ENCODE data around the gene MRPS35. TPM values are rescaled to one million over a fixed set of nuclear protein-coding genes. Genes with fewer than 3 reads are reported as not detected.
A peak's percentile ranks its signal among the peaks of the same experiment; 100 is the strongest.
"Not testable (repeated sequence)": the region's sequence is repeated elsewhere in the genome, so short reads cannot be mapped to it uniquely, and the experiment has no call there.

The MRPS35 gene
- total RNA-seq, 1 donor = 55.7 TPM

DNA sequence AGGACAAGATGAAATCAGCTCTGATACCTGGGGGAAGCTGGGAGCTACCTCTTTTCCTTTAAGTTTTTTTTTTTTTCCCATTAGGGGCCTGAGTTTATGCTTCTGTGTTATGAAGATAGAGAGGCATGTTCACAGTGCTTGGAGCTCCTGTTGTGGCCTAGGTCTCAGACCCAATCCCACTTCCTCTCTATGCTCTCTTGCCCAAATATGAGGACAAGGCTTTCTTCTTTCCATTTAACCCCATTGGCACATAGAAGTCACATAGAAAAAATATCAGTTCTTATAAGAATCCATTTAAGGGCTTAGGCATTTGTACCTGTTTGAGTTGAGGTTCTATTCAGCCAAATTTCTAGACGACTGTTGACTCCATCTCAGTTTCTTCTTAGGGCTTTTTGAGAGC lies 12.6 kb downstream of the MRPS35 start:
- no peak for DNase-seq (ENCODE audit: low read depth)
- TF ChIP-seq, protein P1, sequence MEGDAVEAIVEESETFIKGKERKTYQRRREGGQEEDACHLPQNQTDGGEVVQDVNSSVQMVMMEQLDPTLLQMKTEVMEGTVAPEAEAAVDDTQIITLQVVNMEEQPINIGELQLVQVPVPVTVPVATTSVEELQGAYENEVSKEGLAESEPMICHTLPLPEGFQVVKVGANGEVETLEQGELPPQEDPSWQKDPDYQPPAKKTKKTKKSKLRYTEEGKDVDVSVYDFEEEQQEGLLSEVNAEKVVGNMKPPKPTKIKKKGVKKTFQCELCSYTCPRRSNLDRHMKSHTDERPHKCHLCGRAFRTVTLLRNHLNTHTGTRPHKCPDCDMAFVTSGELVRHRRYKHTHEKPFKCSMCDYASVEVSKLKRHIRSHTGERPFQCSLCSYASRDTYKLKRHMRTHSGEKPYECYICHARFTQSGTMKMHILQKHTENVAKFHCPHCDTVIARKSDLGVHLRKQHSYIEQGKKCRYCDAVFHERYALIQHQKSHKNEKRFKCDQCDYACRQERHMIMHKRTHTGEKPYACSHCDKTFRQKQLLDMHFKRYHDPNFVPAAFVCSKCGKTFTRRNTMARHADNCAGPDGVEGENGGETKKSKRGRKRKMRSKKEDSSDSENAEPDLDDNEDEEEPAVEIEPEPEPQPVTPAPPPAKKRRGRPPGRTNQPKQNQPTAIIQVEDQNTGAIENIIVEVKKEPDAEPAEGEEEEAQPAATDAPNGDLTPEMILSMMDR (IDR thresholded peaks at IDR 0.05; ENCODE audit: insufficient read depth, low read depth, low read length) = no peak
- H3K4me3 ChIP-seq (ENCODE audit: low read depth, low read length) = no peak overlapping the region

DNA sequence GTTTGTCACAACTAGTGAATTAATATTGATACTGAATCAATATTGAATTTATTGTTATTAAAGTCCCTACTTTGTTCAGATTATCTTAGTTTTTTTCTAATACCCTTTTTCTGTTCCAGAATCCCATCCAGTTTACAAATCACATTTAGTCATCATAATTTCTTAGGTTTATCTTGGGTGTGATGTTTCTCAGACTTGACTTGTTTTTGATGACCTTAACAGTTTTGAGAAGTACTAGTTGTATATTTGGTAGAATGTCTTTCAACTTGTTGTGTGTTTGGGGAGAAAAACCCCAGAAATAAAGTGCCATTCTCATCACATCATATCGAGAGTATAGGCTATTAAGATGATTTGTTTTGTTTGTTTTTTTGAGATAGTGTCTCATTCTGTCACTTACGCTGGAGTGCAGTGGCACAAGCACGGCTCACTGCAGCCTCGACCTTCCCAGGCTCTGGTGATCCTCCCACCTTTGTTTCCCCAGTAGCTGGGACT lies 19.5 kb downstream of the MRPS35 start:
- no peak for DNase-seq (ENCODE audit: low read depth)
- TF ChIP-seq, protein P1 (IDR thresholded peaks at IDR 0.05; ENCODE audit: insufficient read depth, low read depth, low read length) = no peak
- H3K4me3 ChIP-seq (ENCODE audit: low read depth, low read length) = no peak overlapping the region

DNA sequence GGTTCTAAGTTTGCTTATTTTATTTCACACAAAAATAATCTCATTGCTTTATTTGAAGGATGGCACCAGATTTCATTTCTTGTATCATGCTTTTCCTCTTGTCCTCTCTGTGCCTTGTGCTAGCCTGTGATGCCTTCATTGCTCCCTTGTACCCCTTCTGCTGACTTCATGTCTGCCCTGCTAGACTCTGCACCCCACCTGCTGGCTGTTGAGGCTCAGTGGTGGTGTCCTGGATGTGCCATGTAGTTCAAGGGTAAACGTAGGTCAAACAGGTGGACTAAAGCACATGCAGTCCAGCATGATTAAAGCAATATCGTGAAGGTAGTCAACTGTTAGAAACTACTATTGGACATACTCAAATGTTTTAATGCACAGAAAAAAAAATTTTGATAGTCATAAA lies 21.6 kb downstream of the MRPS35 start:
- DNase-seq (ENCODE audit: low read depth) = no peak
- no peak overlapping the region for H3K4me3 ChIP-seq (ENCODE audit: low read depth, low read length)
- TF ChIP-seq, protein P1 (IDR thresholded peaks at IDR 0.05; ENCODE audit: insufficient read depth, low read depth, low read length) = peak; percentile 33

DNA sequence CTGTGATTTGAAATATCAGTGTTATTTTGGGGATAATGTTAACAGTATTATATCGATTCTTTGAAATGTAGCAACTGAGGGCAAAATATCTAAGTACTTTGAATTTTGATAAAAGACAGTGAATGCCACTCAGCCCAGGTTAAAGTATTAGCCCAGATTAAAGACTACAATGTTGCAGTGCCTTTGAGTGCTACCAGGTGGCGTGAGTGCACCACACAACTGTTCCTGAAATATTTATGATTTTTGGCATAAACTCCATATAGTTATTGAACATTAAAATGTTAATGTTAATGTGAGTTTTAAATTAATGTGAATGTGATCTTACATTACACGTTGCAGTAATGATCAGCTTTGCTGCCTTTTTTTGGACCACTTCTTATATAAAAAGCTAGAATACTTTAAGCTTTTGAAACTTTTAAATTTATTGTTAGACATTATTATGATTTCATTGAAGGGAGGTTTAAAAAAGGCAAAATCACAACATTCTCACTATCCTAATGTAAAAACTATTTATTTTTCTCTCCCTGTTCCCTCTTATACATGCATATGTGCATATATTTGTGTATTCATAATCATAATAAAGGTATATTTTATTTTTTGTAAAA lies 22.5 kb downstream of the MRPS35 start:
- H3K4me3 ChIP-seq (ENCODE audit: low read depth, low read length) = no peak overlapping the region
- DNase-seq (ENCODE audit: low read depth) = peak; percentile 44
- TF ChIP-seq, protein P1 (IDR thresholded peaks at IDR 0.05; ENCODE audit: insufficient read depth, low read depth, low read length) = peak; percentile 82

DNA sequence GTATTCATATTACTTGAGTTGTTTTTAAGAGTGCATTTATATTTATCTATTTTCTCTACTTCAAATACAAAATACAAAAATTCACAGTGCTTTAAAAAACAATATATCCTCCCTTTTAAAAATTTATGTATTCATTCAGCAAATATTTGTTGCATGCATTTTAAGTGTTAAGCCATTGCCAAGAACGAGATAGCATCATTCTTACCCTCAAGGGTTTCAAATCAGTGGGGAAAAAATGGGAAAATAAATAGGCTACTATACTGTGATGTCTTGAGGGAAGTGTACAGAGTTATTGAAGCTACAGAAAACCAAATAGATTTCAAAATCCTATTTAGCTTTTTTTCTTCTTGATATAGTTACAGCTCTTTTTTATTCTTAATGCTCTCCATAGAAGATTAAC lies 23.2 kb downstream of the MRPS35 start:
- TF ChIP-seq, protein P1 (IDR thresholded peaks at IDR 0.05; ENCODE audit: insufficient read depth, low read depth, low read length) = no peak
- no peak for DNase-seq (ENCODE audit: low read depth)
- no peak overlapping the region for H3K4me3 ChIP-seq (ENCODE audit: low read depth, low read length)

DNA sequence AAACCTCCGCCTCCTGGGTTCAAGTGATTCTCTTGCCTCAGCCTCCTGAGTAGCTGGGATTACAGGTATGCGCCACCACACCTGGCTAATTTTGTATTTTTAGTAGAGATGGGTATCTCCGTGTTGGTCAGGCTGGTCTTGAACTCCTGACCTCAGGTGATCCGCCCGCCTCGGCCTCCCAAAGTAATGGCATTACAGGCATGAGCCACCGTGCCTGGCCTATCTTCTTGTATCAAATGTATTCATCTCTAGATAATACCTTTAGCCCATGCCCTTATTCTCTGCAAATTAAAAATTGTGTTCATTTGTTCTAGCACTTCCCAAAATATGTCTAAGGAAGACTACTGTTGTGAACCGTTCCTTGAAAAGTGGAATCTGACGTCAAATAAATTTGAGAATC lies 23.7 kb downstream of the MRPS35 start:
- H3K4me3 ChIP-seq (ENCODE audit: low read depth, low read length); DNase-seq (ENCODE audit: low read depth): not testable (repeated sequence)

DNA sequence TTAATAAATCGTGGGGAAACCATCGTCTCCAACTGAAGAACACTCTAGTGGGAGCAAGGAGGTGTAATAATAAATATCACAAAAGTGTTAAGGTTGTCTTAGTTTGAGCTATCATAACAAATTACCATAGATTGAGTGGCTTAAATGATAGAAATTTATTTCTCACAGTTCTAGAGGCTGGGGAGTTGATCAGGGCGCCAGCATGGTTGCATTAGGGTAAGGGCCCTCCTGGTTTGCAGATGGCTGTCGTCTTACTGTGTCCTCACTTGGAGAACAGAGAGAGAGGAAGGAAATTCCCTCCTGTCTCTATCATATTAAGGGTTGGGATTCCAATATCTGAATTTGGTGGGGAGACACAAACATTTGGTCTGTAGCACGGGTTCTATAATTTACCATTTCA lies 33.0 kb downstream of the MRPS35 start:
- no peak for DNase-seq (ENCODE audit: low read depth)
- TF ChIP-seq, protein P1 (IDR thresholded peaks at IDR 0.05; ENCODE audit: insufficient read depth, low read depth, low read length) = no peak

DNA sequence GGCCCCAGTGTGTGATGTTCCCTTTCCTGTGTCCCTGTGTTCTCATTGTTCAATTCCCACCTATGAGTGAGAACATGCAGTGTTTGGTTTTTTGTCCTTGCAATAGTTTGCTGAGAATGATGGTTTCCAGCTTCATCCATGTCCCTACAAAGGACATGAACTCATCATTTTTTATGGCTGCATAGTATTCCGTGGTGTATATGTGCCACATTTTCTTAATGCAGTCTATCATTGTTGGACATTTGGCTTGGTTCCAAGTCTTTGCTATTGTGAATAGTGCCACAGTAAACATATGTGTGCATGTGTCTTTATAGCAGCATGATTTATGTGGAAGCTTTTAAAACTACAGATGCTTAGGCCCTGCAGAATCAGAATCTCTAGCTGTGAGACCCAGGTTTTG lies 35.1 kb downstream of the MRPS35 start:
- not testable (repeated sequence) for H3K4me3 ChIP-seq (ENCODE audit: low read depth, low read length); DNase-seq (ENCODE audit: low read depth)

More for the DNA sequence above, 33.0 kb downstream of the MRPS35 start:
- no peak overlapping the region for H3K4me3 ChIP-seq (ENCODE audit: low read depth, low read length)

Measured in fibroblast of villous mesenchyme (primary cell).